SK-N-SH (cell line): ENCODE data around the gene NHP2. TPM values are rescaled to one million over a fixed set of nuclear protein-coding genes. Genes with fewer than 3 reads are reported as not detected.

Source experiments
- CTCF ChIA-PET: fragments of 300-600, 350-600 bp; formaldehyde crosslinking; extraction: SDS; loops from one replicate; lab custom pipeline; 2021; lab: Yijun Ruan, JAX
- POLR2A ChIA-PET: fragments of 350-600 bp; sonication (Branson Sonifier 250); formaldehyde crosslinking; extraction: SDS; loops from one replicate; lab custom pipeline; 2020; ENCODE audit warnings: antibody characterized with exemption, inconsistent platforms; lab: Yijun Ruan, JAX
- DNase-seq: peaks from one replicate; pipeline ENCODE4 v3.0.0; 2012
- H2AFZ ChIP-seq: fragments of 200-600 bp; sonication (generic); 2 replicates; pipeline ENCODE4 v1.8.1; 2016; ENCODE audit warnings: antibody characterized with exemption, mild to moderate bottlenecking, low read depth
- H3F3A ChIP-seq: fragments of 200-600 bp; sonication (generic); replicated peaks from 2 replicates; pipeline ENCODE3; 2016; ENCODE audit warnings: antibody characterized with exemption, mild to moderate bottlenecking; ENCODE audit not compliant: insufficient read depth
- H3K27ac ChIP-seq, 2 experiments: fragments of 200-500 bp in 1 of 2; fragments of 200-600 bp in 1 of 2; sonication (Bioruptor generic) in 1 of 2; sonication (generic), shearing (Covaris generic) in 1 of 2; 2 replicates each; pipeline versions ENCODE4 v1.5.1 to v1.6.1; 2014 to 2016; ENCODE audit warnings: low read depth in 2 of 2, inconsistent platforms in 1 of 2, low read length in 1 of 2, mild to moderate bottlenecking in 1 of 2, mixed read lengths in 1 of 2
- H3K27me3 ChIP-seq: fragments of 200-600 bp; sonication (generic), shearing (Covaris generic); 2 replicates; pipeline ENCODE4 v1.6.1; 2016; ENCODE audit warnings: mixed run types; ENCODE audit not compliant: insufficient read depth
- H3K36me3 ChIP-seq, 2 experiments: fragments of 200-500 bp in 1 of 2; fragments of 200-600 bp in 1 of 2; sonication (Bioruptor generic) in 1 of 2; sonication (generic) in 1 of 2; replicated peaks in 1 of 2; 2 replicates each; pipeline versions ENCODE3 to v1.5.1; 2014 to 2016; ENCODE audit warnings: low read length in 1 of 2, mild to moderate bottlenecking in 1 of 2; ENCODE audit not compliant: insufficient read depth in 2 of 2, control insufficient read depth in 1 of 2
- H3K4me1 ChIP-seq, 2 experiments: fragments of 200-500 bp in 1 of 2; fragments of 200-600 bp in 1 of 2; sonication (Bioruptor generic) in 1 of 2; sonication (generic), shearing (Covaris generic) in 1 of 2; 2 replicates each; pipeline versions ENCODE4 v1.5.1 to v1.6.1; 2014 to 2016; ENCODE audit warnings: low read depth in 1 of 2, low read length in 1 of 2, mixed run types in 1 of 2; ENCODE audit not compliant: insufficient read depth in 2 of 2, control insufficient read depth in 1 of 2
- H3K4me2 ChIP-seq: fragments of 200-600 bp; sonication (generic), shearing (Covaris generic); 2 replicates; pipeline ENCODE4 v1.6.1; 2017; ENCODE audit warnings: mixed run types
- H3K4me3 ChIP-seq, 2 experiments: fragments of 200-500 bp in 1 of 2; fragments of 200-600 bp in 1 of 2; sonication (Bioruptor generic) in 1 of 2; sonication (generic), shearing (Covaris generic) in 1 of 2; 2 replicates each; pipeline versions ENCODE4 v1.5.1 to v1.8.1; 2014 to 2016; ENCODE audit warnings: low read depth in 2 of 2, inconsistent platforms in 1 of 2, low read length in 1 of 2, mild to moderate bottlenecking in 1 of 2, mixed read lengths in 1 of 2, moderate library complexity in 1 of 2
- H3K79me2 ChIP-seq: fragments of 200-600 bp; sonication (generic); 2 replicates; pipeline ENCODE4 v1.8.1; 2017; ENCODE audit warnings: mild to moderate bottlenecking; ENCODE audit not compliant: insufficient read depth
- H3K9ac ChIP-seq: fragments of 200-600 bp; sonication (generic); 2 replicates; pipeline ENCODE4 v1.6.1; 2017; ENCODE audit warnings: mixed run types
- H3K9me2 ChIP-seq: fragments of 200-600 bp; sonication (generic); 2 replicates; pipeline ENCODE4 v1.6.1; 2017; ENCODE audit warnings: mixed run types
- H3K9me3 ChIP-seq: fragments of 200-600 bp; sonication (generic); 2 replicates; pipeline ENCODE4 v1.6.1; 2017; ENCODE audit warnings: mixed run types, mild to moderate bottlenecking, moderate library complexity
- H4K20me1 ChIP-seq: fragments of 200-600 bp; sonication (generic); 2 replicates; pipeline ENCODE4 v1.6.1; 2017; ENCODE audit warnings: mild to moderate bottlenecking, mixed run types; ENCODE audit not compliant: insufficient read depth
- CHD2 ChIP-seq: fragments of 150-350 bp; IDR thresholded peaks from 2 replicates; pipeline ENCODE4 v1.6.1; 2018; ENCODE audit warnings: low read length; ENCODE audit not compliant: partially characterized antibody
- ELF1 ChIP-seq: IDR thresholded peaks from 2 replicates; pipeline ENCODE4 v1.4.0; 2012
- EP300 ChIP-seq, 2 experiments: IDR thresholded peaks; 2 replicates each; pipeline versions ENCODE4 v1.4.0 to v1.6.1; 2012; ENCODE audit warnings: borderline replicate concordance in 1 of 2, low read depth in 1 of 2, low read length in 1 of 2
- FOXJ3 ChIP-seq: sonication (generic); formaldehyde crosslinking; IDR thresholded peaks from 2 replicates; pipeline ENCODE4 v1.5.1; 2020; ENCODE audit warnings: mild to moderate bottlenecking, missing genetic modification reagents
- GATA2 ChIP-seq: sonication (generic); formaldehyde crosslinking; IDR thresholded peaks from 2 replicates; pipeline ENCODE4 v1.5.0; 2020; ENCODE audit warnings: mild to moderate bottlenecking, missing genetic modification reagents
- MEF2A ChIP-seq: IDR thresholded peaks from 2 replicates; pipeline ENCODE4 v1.4.0; 2012; ENCODE audit warnings: low read depth, borderline replicate concordance
- NFIC ChIP-seq: IDR thresholded peaks from 2 replicates; pipeline ENCODE4 v1.4.0; 2012; ENCODE audit warnings: borderline replicate concordance
- PBX3 ChIP-seq: IDR thresholded peaks from 2 replicates; pipeline ENCODE4; 2012
- POLR2AphosphoS5 ChIP-seq: IDR thresholded peaks from 2 replicates; pipeline ENCODE4 v1.6.1; 2012; ENCODE audit warnings: low read depth, low read length
- RAD21 ChIP-seq: IDR thresholded peaks from 2 replicates; pipeline ENCODE4 v1.6.1; 2012; ENCODE audit warnings: mild to moderate bottlenecking, low read length
- RFX5 ChIP-seq: IDR thresholded peaks from 2 replicates; pipeline ENCODE4 v1.6.1; 2012; ENCODE audit warnings: mild to moderate bottlenecking, improper control_type of control experiment, low read length
- RXRA ChIP-seq: IDR thresholded peaks from 2 replicates; pipeline ENCODE4 v1.4.0; 2012; ENCODE audit warnings: low read depth, mild to moderate bottlenecking, borderline replicate concordance
- SIN3A ChIP-seq: IDR thresholded peaks from 2 replicates; pipeline ENCODE4 v1.6.1; 2012; ENCODE audit warnings: low read depth, mild to moderate bottlenecking, low read length, moderate library complexity, borderline replicate concordance
- SMC3 ChIP-seq: IDR thresholded peaks from 2 replicates; pipeline ENCODE4 v1.6.1; 2012; ENCODE audit warnings: low read depth, low read length, improper control_type of control experiment
- TAF1 ChIP-seq: IDR thresholded peaks from 2 replicates; pipeline ENCODE4 v1.6.1; 2012; ENCODE audit warnings: low read depth, mild to moderate bottlenecking, low read length, moderate library complexity, borderline replicate concordance
- TCF12 ChIP-seq: IDR thresholded peaks from 2 replicates; pipeline ENCODE4 v1.4.0; 2012
- TEAD4 ChIP-seq: IDR thresholded peaks from 2 replicates; pipeline ENCODE4 v1.4.0; 2012; ENCODE audit warnings: mild to moderate bottlenecking, borderline replicate concordance; ENCODE audit not compliant: insufficient read depth
- WGBS: methylation state at CpG from one replicate; pipeline ENCODE4 v1.1.6; 2017; ENCODE audit warnings: low lambda C conversion rate; 5-methylcytosine and 5-hydroxymethylcytosine counted together
- polyA plus RNA-seq, 3 experiments: library from polyadenylated mRNA; depleted of rRNA; stranded (reverse); fragments of >200 nt; gene quantifications; 2 replicates each; pipeline ENCODE4 v1.2.3, GENCODE V29; 2012
- TF ChIP-seq, protein P1 (sequence below): IDR thresholded peaks from 2 replicates; pipeline ENCODE4 v1.4.0; 2012; ENCODE audit warnings: low read depth, borderline replicate concordance
- TF ChIP-seq, protein P2 (sequence below): fragments of 200-600 bp; sonication (generic); IDR thresholded peaks from 2 replicates; pipeline ENCODE4 v1.6.1; 2017; ENCODE audit warnings: antibody characterized with exemption, mild to moderate bottlenecking, moderate library complexity

The NHP2 gene
- polyA plus RNA-seq, 1 of the 3 experiments (the other 2 are of a cell fraction) = 455 TPM

- no peaks in the 10 kb centered on the region for H3K9me3 ChIP-seq
- no peaks in the 10 kb centered on the region for H4K20me1 ChIP-seq
- H3K4me2 ChIP-seq = peak overlapping the region; percentile 90
- WGBS = 3% methylated on average over 10 of the region's 10 CpGs
- CTCF ChIA-PET = interaction anchor here (0.9 to 10.9 kb wide), 5 partner anchors 9 to 56 kb away, joined by 3 to 96 read pairs (median 7); no protein-coding TSS in a partner anchor
- POLR2A ChIA-PET = interaction anchor here (0.7 to 1.7 kb wide), 4 partner anchors 11 to 39 kb away, joined by 3 to 9 read pairs (median 3); no protein-coding TSS in a partner anchor
- peak overlapping the region; percentile 75 to 99 for H3K4me3 ChIP-seq
- peaks cover 8 to 13% of the 10 kb centered on the region in 2 experiments for H3K36me3 ChIP-seq
- H3F3A ChIP-seq = peaks cover 4% of the 10 kb centered on the region
- DNase-seq = peak; percentile 55
- H2AFZ ChIP-seq = peak overlapping the region; percentile 93; the same call in 1 of the 2 replicates
- no peaks in the 10 kb centered on the region for H3K9me2 ChIP-seq
- no peaks in the 10 kb centered on the region for H3K27me3 ChIP-seq
- H3K4me1 ChIP-seq = peaks cover 0 to 5% of the 10 kb centered on the region in 2 experiments; a peak in 1 of 4 replicates
- H3K79me2 ChIP-seq = peaks cover 51% of the 10 kb centered on the region
- TF ChIP-seq, protein P1, sequence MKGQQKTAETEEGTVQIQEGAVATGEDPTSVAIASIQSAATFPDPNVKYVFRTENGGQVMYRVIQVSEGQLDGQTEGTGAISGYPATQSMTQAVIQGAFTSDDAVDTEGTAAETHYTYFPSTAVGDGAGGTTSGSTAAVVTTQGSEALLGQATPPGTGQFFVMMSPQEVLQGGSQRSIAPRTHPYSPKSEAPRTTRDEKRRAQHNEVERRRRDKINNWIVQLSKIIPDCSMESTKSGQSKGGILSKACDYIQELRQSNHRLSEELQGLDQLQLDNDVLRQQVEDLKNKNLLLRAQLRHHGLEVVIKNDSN = no peak
- TF ChIP-seq TCF12 (no peak), CHD2 (no peak), MEF2A (no peak), RFX5 (no peak), TAF1 (no peak), RXRA (no peak), RAD21 (no peak), SIN3A (no peak), NFIC (no peak), SMC3 (no peak), TEAD4 (no peak), GATA2 (no peak), ELF1 (no peak), FOXJ3 (CRISPR knock-in tag) (no peak), PBX3 (no peak), EP300 (IDR thresholded peaks at IDR 0.05; ENCODE audit: borderline replicate concordance in 1 of 2, low read depth in 1 of 2, low read length in 1 of 2) (no peak), POLR2AphosphoS5 (no peak)
- TF ChIP-seq, protein P2, sequence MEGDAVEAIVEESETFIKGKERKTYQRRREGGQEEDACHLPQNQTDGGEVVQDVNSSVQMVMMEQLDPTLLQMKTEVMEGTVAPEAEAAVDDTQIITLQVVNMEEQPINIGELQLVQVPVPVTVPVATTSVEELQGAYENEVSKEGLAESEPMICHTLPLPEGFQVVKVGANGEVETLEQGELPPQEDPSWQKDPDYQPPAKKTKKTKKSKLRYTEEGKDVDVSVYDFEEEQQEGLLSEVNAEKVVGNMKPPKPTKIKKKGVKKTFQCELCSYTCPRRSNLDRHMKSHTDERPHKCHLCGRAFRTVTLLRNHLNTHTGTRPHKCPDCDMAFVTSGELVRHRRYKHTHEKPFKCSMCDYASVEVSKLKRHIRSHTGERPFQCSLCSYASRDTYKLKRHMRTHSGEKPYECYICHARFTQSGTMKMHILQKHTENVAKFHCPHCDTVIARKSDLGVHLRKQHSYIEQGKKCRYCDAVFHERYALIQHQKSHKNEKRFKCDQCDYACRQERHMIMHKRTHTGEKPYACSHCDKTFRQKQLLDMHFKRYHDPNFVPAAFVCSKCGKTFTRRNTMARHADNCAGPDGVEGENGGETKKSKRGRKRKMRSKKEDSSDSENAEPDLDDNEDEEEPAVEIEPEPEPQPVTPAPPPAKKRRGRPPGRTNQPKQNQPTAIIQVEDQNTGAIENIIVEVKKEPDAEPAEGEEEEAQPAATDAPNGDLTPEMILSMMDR = no peak
- H3K27ac ChIP-seq = peak overlapping the region; percentile 11 to 77; a peak in 2 of 4 replicates
- peak overlapping the region; percentile 83 for H3K9ac ChIP-seq
Observed at GRCh38 chr5:178131446-178131996, 22.2 kb downstream of the NHP2 start.
